GM04504 (cell line): Measurements from ENCODE around the gene RTP5.
"Not testable (repeated sequence)": the region's sequence is repeated elsewhere in the genome, so short reads cannot be mapped to it uniquely, and the experiment has no call there.

Experiments
- DNase-seq: peaks from one replicate; pipeline ENCODE4 v3.0.0-alpha.2; 2012; ENCODE audit warnings: low read depth

The RTP5 gene

GRCh38 chr2:241869087-241869961, at the start of gene RTP5:
Gene RTP5, plus strand, starts transcription at chr2:241869729. Its CDS starts 28 bp downstream, at chr2:241869757.
- DNase-seq, result no peak

GRCh38 chr2:241819947-241820624, 49.4 kb upstream of the RTP5 start:
- DNase-seq, result not testable (repeated sequence)

DNA sequence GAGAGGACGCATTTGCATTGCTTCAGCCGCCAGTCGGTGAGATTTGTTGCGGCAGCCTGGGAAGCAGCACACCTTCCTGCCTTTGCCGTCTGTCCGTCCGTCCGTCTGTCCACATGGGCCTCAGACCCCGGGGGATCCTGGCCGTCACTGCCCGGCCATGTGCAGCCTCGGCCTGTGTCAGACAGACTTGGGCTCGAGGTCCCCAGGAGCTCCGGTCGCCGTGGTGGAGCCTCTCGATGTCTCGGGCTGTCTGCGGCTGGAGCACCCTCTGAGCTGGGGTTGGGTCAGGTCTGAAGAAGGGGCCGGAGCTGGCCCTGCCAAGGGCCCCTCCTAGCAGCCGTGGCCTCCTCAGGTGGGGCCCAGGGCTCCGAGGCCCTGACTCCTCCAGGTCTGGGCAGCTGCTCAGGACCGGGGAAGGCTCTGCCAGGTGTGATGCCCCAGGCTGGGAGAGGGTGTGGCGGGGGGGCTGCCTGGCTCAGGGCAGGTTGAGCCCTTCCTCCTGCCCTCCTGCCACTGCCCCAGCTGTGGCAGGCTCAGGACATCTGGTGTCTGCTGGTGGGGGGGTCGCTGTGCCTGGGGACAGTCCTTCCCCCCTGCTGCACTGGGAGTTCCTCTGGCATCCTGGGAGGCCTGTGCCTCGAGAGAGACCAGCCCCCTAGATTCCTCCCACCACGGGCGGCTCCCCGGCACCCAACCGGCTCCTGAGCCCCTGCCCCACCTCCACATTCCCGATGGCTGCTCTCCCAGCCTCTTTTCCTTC, 48.7 kb upstream of the RTP5 start:
- DNase-seq, result no peak

- no peak for DNase-seq
Observed at GRCh38 chr2:241821460-241822263, 47.9 kb upstream of the RTP5 start.

GRCh38 chr2:241822264-241822623, 47.3 kb upstream of the RTP5 start:
- no peak for DNase-seq

- not testable (repeated sequence) for DNase-seq
Observed at GRCh38 chr2:241823531-241824437, 45.7 kb upstream of the RTP5 start.

- no peak for DNase-seq
Observed at GRCh38 chr2:241827394-241827793, 42.1 kb upstream of the RTP5 start.

DNA sequence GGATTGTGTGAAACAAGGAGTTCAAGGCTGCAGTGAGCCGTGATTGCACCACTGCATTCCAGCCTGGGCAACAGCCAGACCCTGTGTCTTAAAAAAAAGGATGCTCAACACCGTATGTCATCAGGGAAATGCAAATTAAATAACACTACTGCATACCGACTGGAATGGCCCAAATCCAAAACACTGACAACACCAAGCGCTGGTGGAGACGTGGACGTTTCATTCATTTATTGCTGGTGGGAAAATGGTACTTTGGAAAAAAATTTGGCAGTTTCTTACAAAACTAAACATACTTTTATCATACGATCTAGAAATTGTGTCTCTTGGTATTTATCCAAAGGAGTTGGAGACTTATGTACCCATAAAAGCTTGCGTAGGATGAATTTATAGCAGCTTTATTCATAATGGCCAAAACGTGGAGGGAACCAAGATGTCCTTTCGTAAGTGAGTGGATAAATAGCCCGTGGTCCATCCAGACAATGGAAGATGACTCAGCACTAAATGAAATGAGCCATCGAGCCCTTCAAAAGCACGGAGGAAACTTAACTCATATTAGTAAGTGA, 36.3 kb upstream of the RTP5 start:
- DNase-seq, result peak; percentile 42

GRCh38 chr2:241833756-241834526, 35.6 kb upstream of the RTP5 start:
- DNase-seq, result not testable (repeated sequence)

DNA sequence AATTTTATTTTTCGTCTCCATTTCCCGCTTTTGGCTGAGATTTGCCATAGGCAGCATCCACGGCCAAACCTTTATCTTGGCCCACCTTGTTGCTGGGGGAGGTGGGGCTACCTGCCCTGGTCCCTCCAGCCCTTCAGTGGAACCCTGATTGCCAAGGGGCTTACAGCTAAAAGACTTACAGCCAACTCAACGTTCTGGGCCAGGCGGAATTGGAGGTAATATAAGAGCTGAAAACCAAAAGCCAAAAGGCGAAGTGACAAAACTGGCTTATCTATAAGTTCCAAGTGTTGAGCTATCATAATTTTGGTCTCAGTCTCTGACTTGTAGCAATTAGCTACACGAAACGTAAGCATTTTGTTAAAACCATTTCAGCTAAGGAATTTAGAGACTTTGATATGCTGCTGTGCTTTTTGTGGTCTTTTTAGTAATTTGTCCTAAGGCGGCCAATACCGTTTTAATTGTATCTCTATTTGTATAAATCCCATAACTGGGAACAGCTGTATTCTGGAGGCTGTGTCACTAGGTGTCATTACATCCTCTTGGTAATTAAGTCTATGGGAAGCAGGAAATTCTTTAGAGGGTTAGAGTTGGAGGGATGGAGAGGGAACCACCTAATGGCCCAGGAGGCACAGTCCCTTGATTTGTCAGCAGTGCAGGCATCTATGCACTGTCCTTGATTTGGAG, 34.9 kb upstream of the RTP5 start:
- no peak for DNase-seq

DNA sequence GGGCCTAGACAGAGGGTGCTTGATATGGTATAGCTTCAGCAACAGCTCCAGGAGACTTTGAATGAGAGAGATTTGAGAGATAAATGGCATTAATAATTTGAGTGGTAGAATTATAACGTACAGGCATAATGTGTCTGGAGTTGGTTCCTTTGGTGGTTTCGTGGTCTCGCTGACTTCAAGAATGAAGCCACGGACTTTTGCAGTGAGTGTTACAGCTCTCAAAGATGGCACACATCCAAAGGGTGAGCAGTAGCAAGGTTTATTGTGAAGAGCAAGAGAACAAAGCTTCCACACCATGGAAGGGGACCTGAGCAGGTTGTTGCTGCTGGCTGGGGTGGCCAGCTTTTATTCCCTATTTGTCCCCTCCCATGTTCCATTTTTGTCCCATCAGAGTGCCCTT, 33.9 kb upstream of the RTP5 start:
- DNase-seq, result no peak

DNA sequence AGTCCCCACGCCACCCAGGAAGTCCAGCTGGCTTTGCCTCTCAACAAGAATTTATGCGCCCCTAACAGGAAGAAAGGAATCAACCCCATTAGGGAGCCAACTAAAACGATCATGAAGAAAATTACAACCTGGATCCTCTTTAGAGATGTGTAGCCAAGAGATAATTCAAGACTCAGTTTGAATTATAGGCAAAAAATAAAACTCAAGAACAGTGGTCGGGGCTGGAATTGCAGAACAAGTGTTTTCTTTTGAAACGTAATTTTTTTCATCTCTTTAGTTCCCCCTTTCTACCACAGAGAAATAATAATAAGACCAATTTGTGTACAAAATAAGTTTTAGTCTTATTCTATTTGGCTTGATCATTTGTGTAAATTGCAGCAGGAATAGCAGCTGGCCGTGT, 33.2 kb upstream of the RTP5 start:
- DNase-seq, result no peak

DNA sequence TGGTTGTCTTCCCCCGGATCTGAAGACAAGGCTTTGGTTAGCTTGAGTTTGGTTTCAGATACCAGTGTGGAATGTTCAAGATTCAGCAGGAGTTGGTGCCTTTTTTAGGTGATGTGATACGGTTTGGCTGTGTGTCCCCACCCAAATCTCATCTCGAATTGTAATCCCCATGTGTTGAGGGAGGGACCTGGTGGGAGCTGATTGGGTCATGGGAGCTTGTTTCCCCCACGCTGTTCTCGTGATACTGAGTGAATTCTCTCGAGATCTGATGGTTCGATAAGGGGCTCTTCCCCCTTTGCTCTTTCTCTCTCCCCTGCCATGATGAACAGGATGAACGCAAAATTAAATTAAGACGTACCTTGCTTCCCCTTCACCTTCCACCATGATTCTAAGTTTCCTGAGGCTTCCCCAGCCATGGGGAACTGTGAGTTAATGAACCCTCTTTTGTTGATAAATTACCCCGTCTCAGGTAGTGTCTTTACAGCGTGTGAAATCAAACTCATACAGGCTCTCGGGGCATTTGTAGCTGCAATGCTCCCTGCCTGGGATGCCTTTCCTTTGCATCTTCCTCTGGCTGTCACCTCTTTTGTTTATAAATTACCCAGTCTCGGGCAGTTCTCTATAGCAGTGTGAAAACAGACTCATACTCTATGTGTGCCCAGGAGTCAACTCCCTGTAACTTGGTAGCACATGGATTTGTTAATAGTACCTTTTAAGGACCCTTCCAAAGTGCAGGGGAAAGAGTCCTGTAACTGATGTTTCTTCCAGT, 32.1 kb upstream of the RTP5 start:
- DNase-seq, result no peak

DNA sequence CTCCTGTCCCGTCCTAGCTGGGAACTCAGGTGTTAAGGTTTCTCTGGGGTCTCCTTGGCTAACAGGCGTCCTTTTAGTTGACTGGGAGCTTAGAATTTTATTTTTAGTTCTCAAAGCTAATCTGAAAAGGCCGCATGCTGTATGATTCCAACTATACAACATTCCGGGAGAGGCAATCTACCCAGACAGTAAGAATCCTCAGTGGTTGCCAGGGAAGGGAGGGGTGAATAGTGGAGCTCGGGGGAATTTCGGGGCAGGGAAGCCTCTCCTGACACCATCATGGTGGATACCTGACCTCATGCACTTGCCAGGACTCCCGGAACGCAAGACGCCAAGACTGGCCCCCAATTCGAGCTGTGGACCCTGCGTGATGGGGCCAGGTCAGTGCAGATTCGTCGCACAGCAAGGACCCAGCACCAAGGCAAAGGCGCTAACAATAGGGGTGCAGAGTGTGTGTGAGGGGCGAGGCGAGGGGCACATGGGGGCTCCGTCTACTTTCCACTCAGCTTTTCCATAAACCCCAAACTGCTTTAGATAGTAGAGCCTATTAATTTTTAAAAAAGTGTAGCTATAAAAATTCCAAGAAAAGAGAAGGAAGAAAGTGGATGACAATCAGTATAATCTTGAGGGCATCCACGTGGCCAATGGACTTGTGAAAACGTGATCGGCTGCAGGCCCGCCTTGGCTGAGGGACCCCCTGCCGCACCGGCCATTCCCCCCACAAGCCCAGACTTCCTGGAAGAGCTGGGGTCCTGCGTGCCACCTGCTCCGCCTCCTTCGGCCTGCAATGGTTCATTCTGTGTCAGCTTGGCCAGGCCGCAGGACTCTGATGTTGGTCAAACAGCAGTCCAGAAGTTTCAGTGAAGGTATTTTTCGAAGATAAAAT, 28.1 kb upstream of the RTP5 start:
- DNase-seq, result no peak

- DNase-seq, result no peak
Observed at GRCh38 chr2:241842067-241842415, 27.5 kb upstream of the RTP5 start.

DNA sequence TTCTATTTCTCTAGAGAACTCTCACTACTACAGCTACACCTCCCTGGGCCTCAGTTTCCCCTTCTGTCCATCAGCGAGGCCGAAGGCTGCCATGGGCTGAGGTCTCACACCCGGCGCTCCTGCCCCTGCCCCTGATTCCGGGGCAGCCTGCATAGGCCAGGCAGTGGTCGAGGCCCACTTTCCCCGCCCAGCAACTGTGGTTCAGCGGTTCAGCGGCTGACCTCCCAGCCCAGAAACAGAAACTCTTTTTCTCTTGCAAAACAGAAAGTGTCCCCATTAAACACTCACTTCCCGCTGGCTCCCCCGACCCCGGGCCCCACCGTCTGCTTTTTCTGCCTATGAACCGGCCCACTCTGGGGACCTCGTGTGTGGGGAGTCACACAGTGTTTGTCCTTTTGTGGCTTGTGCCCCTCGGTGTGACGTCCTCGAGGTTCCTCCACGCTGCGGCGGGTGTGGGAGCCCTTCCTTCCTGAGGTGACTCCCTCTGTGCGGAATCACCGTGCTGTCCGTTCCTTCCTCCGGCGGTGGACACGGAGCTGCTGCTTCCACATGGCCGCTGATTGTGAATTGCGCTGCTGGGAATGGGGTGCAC, 26.8 kb upstream of the RTP5 start:
- DNase-seq, result no peak
